Uterus (tissue), 2 donors: ENCODE results near the gene VAMP2.

ENCODE experiments used
- POLR2A ChIP-seq, 2 donors: fragments of 450-650 bp; IDR thresholded peaks; one replicate each; pipeline ENCODE4 v1.6.1; 2016; ENCODE audit warnings: antibody characterized with exemption in 2 of 2, mild to moderate bottlenecking in 1 of 2, moderate library complexity in 1 of 2
- TF ChIP-seq, protein P1 (sequence below), 4 experiments: fragments of 200-600 bp in 2 of 4; fragments of 450-650 bp in 2 of 4; sonication (generic) in 2 of 4; IDR thresholded peaks; one replicate each; pipeline ENCODE4 v1.5.1; 2016 to 2019; ENCODE audit warnings: antibody characterized with exemption in 4 of 4, mild to moderate bottlenecking in 2 of 4, moderate library complexity in 1 of 4

DNA sequence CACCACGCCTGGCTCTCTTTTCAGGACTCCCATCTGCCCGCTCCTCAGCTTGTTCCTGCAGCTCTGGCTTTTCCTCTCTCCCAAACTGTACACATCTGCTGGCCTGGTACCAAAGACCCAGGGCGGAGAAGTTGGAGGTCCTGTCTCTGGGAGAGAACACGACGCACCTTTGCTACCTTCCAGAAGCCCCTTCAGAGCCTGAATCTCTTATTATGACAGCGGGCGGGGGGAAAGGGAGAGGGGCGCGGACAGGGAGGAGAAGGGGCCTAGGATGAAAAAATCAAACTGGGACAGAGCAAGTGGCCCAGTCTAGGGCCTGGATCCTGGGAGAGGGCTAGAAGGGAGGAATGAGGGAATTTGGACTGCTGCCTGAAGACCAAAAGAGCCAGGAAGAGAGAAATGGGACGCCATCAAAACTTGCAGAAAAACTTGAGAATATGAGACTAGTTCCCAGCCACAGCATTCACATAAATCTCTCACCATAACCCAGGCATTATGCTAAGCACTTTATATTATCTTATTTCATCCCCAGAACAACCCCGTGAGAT, 8.1 kb downstream of the VAMP2 start:
- TF ChIP-seq, protein P1, sequence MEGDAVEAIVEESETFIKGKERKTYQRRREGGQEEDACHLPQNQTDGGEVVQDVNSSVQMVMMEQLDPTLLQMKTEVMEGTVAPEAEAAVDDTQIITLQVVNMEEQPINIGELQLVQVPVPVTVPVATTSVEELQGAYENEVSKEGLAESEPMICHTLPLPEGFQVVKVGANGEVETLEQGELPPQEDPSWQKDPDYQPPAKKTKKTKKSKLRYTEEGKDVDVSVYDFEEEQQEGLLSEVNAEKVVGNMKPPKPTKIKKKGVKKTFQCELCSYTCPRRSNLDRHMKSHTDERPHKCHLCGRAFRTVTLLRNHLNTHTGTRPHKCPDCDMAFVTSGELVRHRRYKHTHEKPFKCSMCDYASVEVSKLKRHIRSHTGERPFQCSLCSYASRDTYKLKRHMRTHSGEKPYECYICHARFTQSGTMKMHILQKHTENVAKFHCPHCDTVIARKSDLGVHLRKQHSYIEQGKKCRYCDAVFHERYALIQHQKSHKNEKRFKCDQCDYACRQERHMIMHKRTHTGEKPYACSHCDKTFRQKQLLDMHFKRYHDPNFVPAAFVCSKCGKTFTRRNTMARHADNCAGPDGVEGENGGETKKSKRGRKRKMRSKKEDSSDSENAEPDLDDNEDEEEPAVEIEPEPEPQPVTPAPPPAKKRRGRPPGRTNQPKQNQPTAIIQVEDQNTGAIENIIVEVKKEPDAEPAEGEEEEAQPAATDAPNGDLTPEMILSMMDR (IDR thresholded peaks at IDR 0.05): no peak
- TF ChIP-seq POLR2A (IDR thresholded peaks at IDR 0.05): no peak
